Urinary bladder (tissue), 4 donors: ENCODE results near the gene C2orf81. TPM values are rescaled to one million over a fixed set of nuclear protein-coding genes. Genes with fewer than 3 reads are reported as not detected.
A peak's percentile ranks its signal among the peaks of the same experiment; 100 is the strongest.

ENCODE experiments used
- DNase-seq: peaks from one replicate; pipeline ENCODE4 v3.0.0-alpha.2; 2015; ENCODE audit errors: extremely low spot score
- H3K27ac ChIP-seq: one replicate; pipeline ENCODE4 v1.5.1; 2013; ENCODE audit warnings: low read depth, mild to moderate bottlenecking, moderate library complexity
- H3K36me3 ChIP-seq: one replicate; pipeline ENCODE4 v1.6.1; 2013; ENCODE audit warnings: mild to moderate bottlenecking, moderate library complexity; ENCODE audit not compliant: insufficient read depth
- H3K4me1 ChIP-seq: one replicate; pipeline ENCODE4 v1.6.1; 2013; ENCODE audit warnings: mild to moderate bottlenecking, moderate library complexity; ENCODE audit not compliant: insufficient read depth
- H3K4me3 ChIP-seq: one replicate; pipeline ENCODE4 v1.5.1; 2013; ENCODE audit warnings: low read depth, low read length
- WGBS: extraction: QIAGEN DNeasy Blood & Tissue Kit; methylation state at CpG from one replicate; pipeline ENCODE4 v1.1.7; 2013; 5-methylcytosine and 5-hydroxymethylcytosine counted together
- polyA plus RNA-seq: library from polyadenylated mRNA; stranded (reverse); fragments of 200-250 nt; gene quantifications from one replicate; pipeline ENCODE4 v1.2.3, GENCODE V29; 2013
- total RNA-seq: library from RNA; depleted of rRNA; stranded (reverse); fragments of >200 nt; gene quantifications from one replicate; pipeline ENCODE4 v1.2.3, GENCODE V29; 2014
- donor health status: healthy with polysubstance abuse.
- donor health status: healthy.

The C2orf81 gene
- total and polyA plus RNA-seq, 2 donors: 0.74 to 4.9 TPM

GRCh38 chr2:74378007-74378406, 43.4 kb downstream of the C2orf81 start:
- WGBS: 90% methylated on average over 10 of the region's 10 CpGs

GRCh38 chr2:74375838-74376237, 45.6 kb downstream of the C2orf81 start:
- WGBS: 92% methylated on average over 2 of the region's 2 CpGs
- H3K4me1 ChIP-seq: no peaks in the 10 kb centered on the region
- H3K4me3 ChIP-seq: no peak overlapping the region
- H3K27ac ChIP-seq: no peak overlapping the region
- DNase-seq: no peak
- H3K36me3 ChIP-seq: peaks cover 2% of the 10 kb centered on the region

More at GRCh38 chr2:74378007-74378406, 43.4 kb downstream of the C2orf81 start:
- Histone ChIP-seq H3K36me3 (peaks cover 2% of the 10 kb centered on the region), H3K4me3 (no peak overlapping the region), H3K4me1 (no peaks in the 10 kb centered on the region), H3K27ac (no peak overlapping the region)
- no peak for DNase-seq

- no peaks in the 10 kb centered on the region for H3K4me1 ChIP-seq
- WGBS: 34% methylated on average over 19 of the region's 19 CpGs
- H3K4me3 ChIP-seq: no peak overlapping the region
- peaks cover 4% of the 10 kb centered on the region for H3K36me3 ChIP-seq
- no peak overlapping the region for H3K27ac ChIP-seq
- peak; percentile 53 for DNase-seq
Observed at GRCh38 chr2:74374509-74375205, 46.8 kb downstream of the C2orf81 start.

GRCh38 chr2:74373985-74374384, 47.4 kb downstream of the C2orf81 start:
- peaks cover 4% of the 10 kb centered on the region for H3K36me3 ChIP-seq
- H3K4me1 ChIP-seq: no peaks in the 10 kb centered on the region
- H3K27ac ChIP-seq: no peak overlapping the region
- no peak overlapping the region for H3K4me3 ChIP-seq
- DNase-seq: no peak
- 63% methylated on average over 8 of the region's 8 CpGs for WGBS

- DNase-seq: no peak
- WGBS: 78% methylated on average over 5 of the region's 5 CpGs
- Histone ChIP-seq H3K27ac (no peak overlapping the region), H3K36me3 (peaks cover 6% of the 10 kb centered on the region), H3K4me3 (no peak overlapping the region), H3K4me1 (no peaks in the 10 kb centered on the region)
Observed at GRCh38 chr2:74373221-74373676, 48.2 kb downstream of the C2orf81 start.

- H3K36me3 ChIP-seq: peaks cover 6% of the 10 kb centered on the region
- no peak overlapping the region for H3K27ac ChIP-seq
- DNase-seq: no peak
- 91% methylated on average over 6 of the region's 6 CpGs for WGBS
- no peaks in the 10 kb centered on the region for H3K4me1 ChIP-seq
- H3K4me3 ChIP-seq: no peak overlapping the region
Observed at GRCh38 chr2:74372674-74373073, 48.7 kb downstream of the C2orf81 start.

- H3K27ac ChIP-seq: no peak overlapping the region
- peaks cover 9% of the 10 kb centered on the region for H3K36me3 ChIP-seq
- H3K4me3 ChIP-seq: no peak overlapping the region
- WGBS: 97% methylated on average over 9 of the region's 9 CpGs
- no peaks in the 10 kb centered on the region for H3K4me1 ChIP-seq
- DNase-seq: no peak
Observed at GRCh38 chr2:74371421-74371820, 50.0 kb downstream of the C2orf81 start.

GRCh38 chr2:74369976-74370375, 51.4 kb downstream of the C2orf81 start:
- Histone ChIP-seq H3K36me3 (peaks cover 9% of the 10 kb centered on the region), H3K27ac (no peak overlapping the region), H3K4me1 (no peaks in the 10 kb centered on the region), H3K4me3 (no peak overlapping the region)
- DNase-seq: no peak
- WGBS: 96% methylated on average over 7 of the region's 7 CpGs

GRCh38 chr2:74368499-74368898, 52.9 kb downstream of the C2orf81 start:
- H3K36me3 ChIP-seq: peaks cover 9% of the 10 kb centered on the region

GRCh38 chr2:74367789-74368188, 53.6 kb downstream of the C2orf81 start:
- H3K4me3 ChIP-seq: no peak overlapping the region
- WGBS: 98% methylated on average over 7 of the region's 7 CpGs
- no peak for DNase-seq

More at GRCh38 chr2:74368499-74368898, 52.9 kb downstream of the C2orf81 start:
- Histone ChIP-seq H3K4me1 (no peaks in the 10 kb centered on the region), H3K27ac (no peak overlapping the region), H3K4me3 (no peak overlapping the region)
- DNase-seq: no peak
- 96% methylated on average over 5 of the region's 5 CpGs for WGBS

GRCh38 chr2:74366036-74366435, 55.4 kb downstream of the C2orf81 start:
- no peak for DNase-seq
- no peak overlapping the region for H3K27ac ChIP-seq
- H3K4me3 ChIP-seq: no peak overlapping the region
- peaks cover 18% of the 10 kb centered on the region for H3K36me3 ChIP-seq
- WGBS: 97% methylated on average over 3 of the region's 3 CpGs
- no peaks in the 10 kb centered on the region for H3K4me1 ChIP-seq

More at GRCh38 chr2:74367789-74368188, 53.6 kb downstream of the C2orf81 start:
- Histone ChIP-seq H3K27ac (no peak overlapping the region), H3K36me3 (peaks cover 12% of the 10 kb centered on the region), H3K4me1 (no peaks in the 10 kb centered on the region)

GRCh38 chr2:74364533-74365505, 56.6 kb downstream of the C2orf81 start:
- no peak overlapping the region for H3K27ac ChIP-seq
- WGBS: 69% methylated on average over 8 of the region's 8 CpGs
- H3K4me1 ChIP-seq: no peaks in the 10 kb centered on the region
- peaks cover 15% of the 10 kb centered on the region for H3K36me3 ChIP-seq
- DNase-seq: no peak
- no peak overlapping the region for H3K4me3 ChIP-seq
